Sigmoid colon (tissue), 7 donors: Measurements from ENCODE around the gene FTCDNL1. TPM values are rescaled to one million over a fixed set of nuclear protein-coding genes. Genes with fewer than 3 reads are reported as not detected.

Experiments used
- DNase-seq: peaks from one replicate; pipeline ENCODE4 v3.0.0-alpha.2; 2019
- H3K27ac ChIP-seq, 4 donors: fragments of 200-600 bp; sonication (generic); one replicate each; pipeline ENCODE4 v1.5.1; 2016 to 2019; ENCODE audit warnings: mild to moderate bottlenecking in 1 of 4
- H3K27me3 ChIP-seq, 3 donors: fragments of 200-600 bp; sonication (generic); one replicate each; pipeline ENCODE4 v1.5.1; 2019; ENCODE audit warnings: mild to moderate bottlenecking in 1 of 3
- H3K36me3 ChIP-seq, 4 donors: fragments of 200-600 bp; sonication (generic); one replicate each; pipeline ENCODE4 v1.5.1; 2016 to 2019
- H3K4me1 ChIP-seq, 4 donors: fragments of 200-600 bp; sonication (generic); one replicate each; pipeline ENCODE4 v1.5.1; 2017 to 2019
- H3K4me3 ChIP-seq, 4 donors: fragments of 200-600 bp; sonication (generic); one replicate each; pipeline ENCODE4 v1.5.1; 2017 to 2019; ENCODE audit warnings: mild to moderate bottlenecking in 2 of 4, moderate library complexity in 1 of 4
- H3K9me3 ChIP-seq, 4 donors: fragments of 200-600 bp in 3 of 4; sonication (generic) in 3 of 4; one replicate each; pipeline versions ENCODE4 v1.5.1 to v1.6.1; 2013 to 2019
- CTCF ChIP-seq, 4 experiments: fragments of 450-650 bp in 3 of 4; fragments of 200-600 bp in 1 of 4; IDR thresholded peaks; one replicate each; pipeline ENCODE4 v1.5.1; 2016 to 2019; ENCODE audit warnings: antibody characterized with exemption in 4 of 4, mild to moderate bottlenecking in 3 of 4, moderate library complexity in 2 of 4
- EP300 ChIP-seq, 4 donors: sonication (generic); formaldehyde crosslinking; IDR thresholded peaks; one replicate each; pipeline ENCODE4 v1.6.1; 2017; ENCODE audit warnings: antibody characterized with exemption in 4 of 4
- POLR2A ChIP-seq, 2 donors: fragments of 450-650 bp; IDR thresholded peaks; one replicate each; pipeline ENCODE4 v1.6.1; 2016; ENCODE audit warnings: antibody characterized with exemption in 2 of 2, mild to moderate bottlenecking in 2 of 2, moderate library complexity in 2 of 2
- POLR2AphosphoS5 ChIP-seq, 4 donors: sonication (generic); formaldehyde crosslinking; IDR thresholded peaks; one replicate each; pipeline ENCODE4 v1.6.1; 2017; ENCODE audit warnings: antibody characterized with exemption in 4 of 4
- WGBS, 2 donors: extraction: QIAGEN DNeasy Blood & Tissue Kit; methylation state at CpG; one replicate each; pipeline ENCODE4 v1.1.7; 2013; 5-methylcytosine and 5-hydroxymethylcytosine counted together
- intact Hi-C: fragments of 100-400 bp; cut with DNase I; formaldehyde crosslinking; loops from one replicate; pipeline ENCODE4 v1.15.1; 2023
- polyA plus RNA-seq, 3 donors: library from polyadenylated mRNA; stranded (reverse); fragments of 200-250 nt; gene quantifications; one replicate each; pipeline ENCODE4 v1.2.3, GENCODE V29; 2013
- total RNA-seq, 4 donors: library from RNA; depleted of rRNA; stranded (reverse); fragments of >200 nt; gene quantifications; one replicate each; pipeline ENCODE4 v1.1.0, GENCODE V29; 2016
- donor health status: healthy with polysubstance abuse.
- donor health status: Bipolar disorder and iron deficiency.
- donor health status: healthy.

Gene FTCDNL1
- total and polyA plus RNA-seq, 7 donors, result 1.1 to 5.0 (median 2.3) TPM; not detected in 1

DNA sequence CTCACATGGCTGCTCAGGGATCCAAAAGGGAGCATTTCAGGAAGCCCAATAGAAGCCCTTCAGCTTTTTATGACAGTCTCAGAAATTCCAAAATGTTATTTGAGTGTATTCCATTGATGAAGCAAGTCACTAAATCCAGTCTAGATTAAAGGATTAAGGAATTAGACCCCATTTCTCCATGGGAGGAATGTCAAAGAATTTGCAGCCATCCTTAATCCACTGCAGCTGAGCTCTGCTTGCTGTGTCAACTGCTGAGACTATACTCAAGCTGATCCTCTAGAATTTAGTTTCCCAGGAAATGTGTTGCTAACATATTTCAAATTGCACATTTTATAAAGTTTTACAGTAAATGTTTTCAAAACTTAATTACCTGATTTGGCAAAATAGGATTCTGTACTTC, 31.7 kb upstream of the FTCDNL1 start:
- intact Hi-C loops, result no loop called here
- Histone ChIP-seq H3K4me1 (no peaks in the 10 kb centered on the region), H3K27ac (no peak overlapping the region), H3K9me3 (no peaks in the 10 kb centered on the region), H3K4me3 (no peak overlapping the region), H3K27me3 (no peaks in the 10 kb centered on the region), H3K36me3 (no peaks in the 10 kb centered on the region)
- no peak for TF ChIP-seq CTCF (IDR thresholded peaks at IDR 0.05)
- no peak for TF ChIP-seq POLR2A (IDR thresholded peaks at IDR 0.05)
- no peak for TF ChIP-seq POLR2AphosphoS5 (IDR thresholded peaks at IDR 0.05)
- no peak for TF ChIP-seq EP300 (IDR thresholded peaks at IDR 0.05)
- no peak for DNase-seq

- Histone ChIP-seq H3K27ac (no peak overlapping the region), H3K4me3 (no peak overlapping the region), H3K36me3 (no peaks in the 10 kb centered on the region), H3K4me1 (no peaks in the 10 kb centered on the region), H3K27me3 (peaks cover 0 to 5% (median 0%) of the 10 kb centered on the region in 3 donors), H3K9me3 (peaks cover 0 to 5% (median 0%) of the 10 kb centered on the region in 4 donors)
- DNase-seq, result no peak
- 93 to 98% methylated on average over 1 of the region's 1 CpG for WGBS, 2 donors
- TF ChIP-seq CTCF (IDR thresholded peaks at IDR 0.05) (no peak), EP300 (IDR thresholded peaks at IDR 0.05) (no peak), POLR2A (IDR thresholded peaks at IDR 0.05) (no peak), POLR2AphosphoS5 (IDR thresholded peaks at IDR 0.05) (no peak)
- intact Hi-C loops, result no loop called here
Measured at GRCh38 chr2:199875400-199875799, 24.4 kb upstream of the FTCDNL1 start.

- no peak overlapping the region for H3K4me3 ChIP-seq
- no peaks in the 10 kb centered on the region for H3K36me3 ChIP-seq
- H3K27me3 ChIP-seq, result peaks cover 0 to 5% (median 0%) of the 10 kb centered on the region in 3 donors
- H3K9me3 ChIP-seq, result peaks cover 0 to 5% (median 0%) of the 10 kb centered on the region in 4 donors
- no peak overlapping the region for H3K27ac ChIP-seq
- TF ChIP-seq POLR2A (IDR thresholded peaks at IDR 0.05), result no peak
- no peak for TF ChIP-seq POLR2AphosphoS5 (IDR thresholded peaks at IDR 0.05)
- TF ChIP-seq CTCF (IDR thresholded peaks at IDR 0.05), result no peak
- no peak for TF ChIP-seq EP300 (IDR thresholded peaks at IDR 0.05)
- no peak for DNase-seq
- 95 to 99% methylated on average over 1 of the region's 1 CpG for WGBS, 2 donors
- no peaks in the 10 kb centered on the region for H3K4me1 ChIP-seq
- intact Hi-C loops, result no loop called here
Measured at GRCh38 chr2:199874209-199874608, 23.2 kb upstream of the FTCDNL1 start.

DNA sequence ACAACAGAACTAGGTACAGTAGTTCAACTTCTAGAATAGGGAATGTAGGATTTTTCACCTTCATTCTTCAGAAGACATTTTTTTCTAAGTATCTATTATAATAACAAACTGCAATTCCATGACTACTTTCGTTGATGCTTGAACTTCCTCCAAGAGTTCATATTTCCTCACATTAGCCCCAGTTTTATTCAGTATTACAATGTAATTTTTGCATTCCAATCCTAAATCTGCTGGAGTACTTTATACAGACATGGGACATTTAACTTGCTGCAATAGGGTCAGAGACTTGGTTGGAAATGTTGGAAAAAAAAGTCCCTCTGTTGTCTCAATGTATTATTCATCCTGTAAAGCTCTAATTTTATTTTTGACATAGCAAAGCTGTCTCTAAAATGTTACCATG, 19.6 kb upstream of the FTCDNL1 start:
- Histone ChIP-seq H3K4me3 (no peak overlapping the region), H3K36me3 (no peaks in the 10 kb centered on the region), H3K27ac (no peak overlapping the region), H3K4me1 (no peaks in the 10 kb centered on the region), H3K27me3 (no peaks in the 10 kb centered on the region), H3K9me3 (peaks cover 0 to 5% (median 0%) of the 10 kb centered on the region in 4 donors)
- intact Hi-C loops, result no loop called here
- 66% methylated on average over 1 of the region's 1 CpG for WGBS, 2 donors
- DNase-seq, result no peak
- TF ChIP-seq POLR2AphosphoS5 (IDR thresholded peaks at IDR 0.05) (no peak), EP300 (IDR thresholded peaks at IDR 0.05) (no peak), CTCF (IDR thresholded peaks at IDR 0.05) (no peak), POLR2A (IDR thresholded peaks at IDR 0.05) (no peak)

GRCh38 chr2:199869653-199870052, 18.7 kb upstream of the FTCDNL1 start:
- H3K36me3 ChIP-seq, result no peaks in the 10 kb centered on the region
- WGBS, 2 donors, result 67 to 68% methylated on average over 1 of the region's 1 CpG
- no peak for DNase-seq
- H3K9me3 ChIP-seq, result peaks cover 0 to 5% (median 0%) of the 10 kb centered on the region in 4 donors
- H3K27me3 ChIP-seq, result no peaks in the 10 kb centered on the region
- no peak overlapping the region for H3K27ac ChIP-seq
- intact Hi-C loops, result no loop called here
- H3K4me1 ChIP-seq, result no peaks in the 10 kb centered on the region
- no peak overlapping the region for H3K4me3 ChIP-seq
- TF ChIP-seq CTCF (IDR thresholded peaks at IDR 0.05) (no peak), EP300 (IDR thresholded peaks at IDR 0.05) (no peak), POLR2AphosphoS5 (IDR thresholded peaks at IDR 0.05) (no peak), POLR2A (IDR thresholded peaks at IDR 0.05) (no peak)
